Measurements from ENCODE around the gene MYO5B. TPM values are rescaled to one million over a fixed set of nuclear protein-coding genes. Genes with fewer than 3 reads are reported as not detected.

MYO5B gene
- polyA plus RNA-seq, 2 of the 4 experiments (the other 2 are of a cell fraction) = 6.4 to 18.4 TPM

GRCh38 chr18:49953391-49953790 lies 241.6 kb downstream of the MYO5B start:
- Histone ChIP-seq H3K4me2 (no peak overlapping the region), H3K27ac (no peak overlapping the region), H3K4me3 (no peak overlapping the region), H3K9me3 (no peaks in the 10 kb centered on the region), H3K4me1 (no peaks in the 10 kb centered on the region)
- CTCF ChIA-PET = no interaction called here
- DNase-seq (ENCODE audit: low read depth in 1 of 2, low spot score in 1 of 2) (no peak), ATAC-seq (no peak), FAIRE-seq (no peak)
- WGBS (ENCODE audit: missing lambda C conversion rate) = 10% methylated on average over 1 of the region's 1 CpG
- TF ChIP-seq RFX5 (IDR thresholded peaks at IDR 0.05) = no peak
- TF ChIP-seq POLR2AphosphoS2 (conservative IDR thresholded peaks at IDR 0.05; ENCODE audit: low read length) = no peak
- TF ChIP-seq TFCP2L1 (CRISPR knock-in tag; IDR thresholded peaks at IDR 0.05) = no peak
- no peak for TF ChIP-seq FOSL2 (IDR thresholded peaks at IDR 0.05)
- no peak for TF ChIP-seq FOSL2 (CRISPR knock-in tag; IDR thresholded peaks at IDR 0.05)
- no peak for TF ChIP-seq TP53 (CRISPR knock-in tag; IDR thresholded peaks at IDR 0.05)
- no peak for TF ChIP-seq ESRRA (IDR thresholded peaks at IDR 0.05; ENCODE audit: borderline replicate concordance, low read length)
- no peak for TF ChIP-seq RAD21 (conservative IDR thresholded peaks at IDR 0.05 in 1 of 2, IDR thresholded peaks at IDR 0.05 in 1 of 2)
- TF ChIP-seq SREBF2 (IDR thresholded peaks at IDR 0.05) = no peak
- TF ChIP-seq, protein P1, sequence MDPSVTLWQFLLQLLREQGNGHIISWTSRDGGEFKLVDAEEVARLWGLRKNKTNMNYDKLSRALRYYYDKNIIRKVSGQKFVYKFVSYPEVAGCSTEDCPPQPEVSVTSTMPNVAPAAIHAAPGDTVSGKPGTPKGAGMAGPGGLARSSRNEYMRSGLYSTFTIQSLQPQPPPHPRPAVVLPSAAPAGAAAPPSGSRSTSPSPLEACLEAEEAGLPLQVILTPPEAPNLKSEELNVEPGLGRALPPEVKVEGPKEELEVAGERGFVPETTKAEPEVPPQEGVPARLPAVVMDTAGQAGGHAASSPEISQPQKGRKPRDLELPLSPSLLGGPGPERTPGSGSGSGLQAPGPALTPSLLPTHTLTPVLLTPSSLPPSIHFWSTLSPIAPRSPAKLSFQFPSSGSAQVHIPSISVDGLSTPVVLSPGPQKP (IDR thresholded peaks at IDR 0.05; ENCODE audit: low read depth, low read length) = no peak
- TF ChIP-seq HOXB13 (CRISPR knock-in tag; IDR thresholded peaks at IDR 0.05; ENCODE audit: low read depth) = no peak
- TF ChIP-seq RARB (CRISPR knock-in tag; IDR thresholded peaks at IDR 0.05) = no peak
- TF ChIP-seq CBX2 (IDR thresholded peaks at IDR 0.05; ENCODE audit: borderline replicate concordance, low read depth) = no peak
- no peak for TF ChIP-seq CEBPB (IDR thresholded peaks at IDR 0.05)
- TF ChIP-seq FOXS1 (CRISPR knock-in tag; IDR thresholded peaks at IDR 0.05) = no peak
- no peak for TF ChIP-seq EHMT2 (IDR thresholded peaks at IDR 0.05; ENCODE audit: low read depth)
- TF ChIP-seq CHD2 (IDR thresholded peaks at IDR 0.05; ENCODE audit: low read length, partially characterized antibody) = no peak
- no peak for TF ChIP-seq MAFK (IDR thresholded peaks at IDR 0.05; ENCODE audit: partially characterized antibody)
- TF ChIP-seq RCOR1 (IDR thresholded peaks at IDR 0.05; ENCODE audit: low read depth, low read length) = no peak
- TF ChIP-seq PHF8 (IDR thresholded peaks at IDR 0.05; ENCODE audit: borderline replicate concordance, low read depth) = no peak
- TF ChIP-seq RNF2 (IDR thresholded peaks at IDR 0.05; ENCODE audit: borderline replicate concordance, low read depth) = no peak
- POLR2A ChIA-PET = no interaction called here

DNA sequence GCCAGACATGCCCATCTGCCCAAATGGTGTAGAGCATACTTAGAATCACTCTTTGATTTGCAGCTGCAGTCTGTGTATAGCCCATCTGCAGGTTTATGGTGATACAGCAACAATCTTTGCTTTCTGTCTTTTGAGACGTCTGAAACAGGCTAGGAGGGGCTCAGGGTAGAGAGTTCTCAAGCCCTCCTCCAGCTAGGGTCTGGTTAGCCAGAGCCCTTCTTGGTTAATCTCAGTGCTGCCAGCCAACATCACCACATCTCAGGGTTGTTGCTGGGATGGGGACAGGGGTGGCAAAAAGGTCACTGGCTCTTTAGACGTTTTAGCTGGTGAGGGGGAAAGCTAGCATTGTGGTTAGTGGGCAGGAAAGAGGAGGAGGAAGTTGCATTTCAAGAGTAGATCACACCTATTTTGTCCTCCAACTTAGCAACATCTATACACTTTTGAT lies 245.0 kb downstream of the MYO5B start:
- no peak overlapping the region for H3K4me2 ChIP-seq
- ATAC-seq (no peak), DNase-seq (ENCODE audit: low read depth in 1 of 2, low spot score in 1 of 2) (no peak), FAIRE-seq (no peak)
- no peak overlapping the region for H3K27ac ChIP-seq
- TF ChIP-seq USF2 (IDR thresholded peaks at IDR 0.05) (no peak), ZSCAN20 (CRISPR knock-in tag; IDR thresholded peaks at IDR 0.05) (no peak), NFE2L2 (conservative IDR thresholded peaks at IDR 0.05; ENCODE audit: low read length) (no peak), SREBF2 (IDR thresholded peaks at IDR 0.05) (no peak), HDAC2 (IDR thresholded peaks at IDR 0.05) (no peak)
- TF ChIP-seq, protein P2, sequence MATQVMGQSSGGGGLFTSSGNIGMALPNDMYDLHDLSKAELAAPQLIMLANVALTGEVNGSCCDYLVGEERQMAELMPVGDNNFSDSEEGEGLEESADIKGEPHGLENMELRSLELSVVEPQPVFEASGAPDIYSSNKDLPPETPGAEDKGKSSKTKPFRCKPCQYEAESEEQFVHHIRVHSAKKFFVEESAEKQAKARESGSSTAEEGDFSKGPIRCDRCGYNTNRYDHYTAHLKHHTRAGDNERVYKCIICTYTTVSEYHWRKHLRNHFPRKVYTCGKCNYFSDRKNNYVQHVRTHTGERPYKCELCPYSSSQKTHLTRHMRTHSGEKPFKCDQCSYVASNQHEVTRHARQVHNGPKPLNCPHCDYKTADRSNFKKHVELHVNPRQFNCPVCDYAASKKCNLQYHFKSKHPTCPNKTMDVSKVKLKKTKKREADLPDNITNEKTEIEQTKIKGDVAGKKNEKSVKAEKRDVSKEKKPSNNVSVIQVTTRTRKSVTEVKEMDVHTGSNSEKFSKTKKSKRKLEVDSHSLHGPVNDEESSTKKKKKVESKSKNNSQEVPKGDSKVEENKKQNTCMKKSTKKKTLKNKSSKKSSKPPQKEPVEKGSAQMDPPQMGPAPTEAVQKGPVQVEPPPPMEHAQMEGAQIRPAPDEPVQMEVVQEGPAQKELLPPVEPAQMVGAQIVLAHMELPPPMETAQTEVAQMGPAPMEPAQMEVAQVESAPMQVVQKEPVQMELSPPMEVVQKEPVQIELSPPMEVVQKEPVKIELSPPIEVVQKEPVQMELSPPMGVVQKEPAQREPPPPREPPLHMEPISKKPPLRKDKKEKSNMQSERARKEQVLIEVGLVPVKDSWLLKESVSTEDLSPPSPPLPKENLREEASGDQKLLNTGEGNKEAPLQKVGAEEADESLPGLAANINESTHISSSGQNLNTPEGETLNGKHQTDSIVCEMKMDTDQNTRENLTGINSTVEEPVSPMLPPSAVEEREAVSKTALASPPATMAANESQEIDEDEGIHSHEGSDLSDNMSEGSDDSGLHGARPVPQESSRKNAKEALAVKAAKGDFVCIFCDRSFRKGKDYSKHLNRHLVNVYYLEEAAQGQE (IDR thresholded peaks at IDR 0.05) = no peak
- no peaks in the 10 kb centered on the region for H3K4me1 ChIP-seq
- ChIA-PET CTCF (no interaction called here), POLR2A (no interaction called here)
- no peak overlapping the region for H3K4me3 ChIP-seq
- no peaks in the 10 kb centered on the region for H3K9me3 ChIP-seq
- WGBS (ENCODE audit: missing lambda C conversion rate) = 0% methylated on average over 2 of the region's 2 CpGs

All from A549 (cell line).